ENCODE measurements around the gene AIP.

- TF ChIP-seq POLR2A (IDR thresholded peaks at IDR 0.05; ENCODE audit: low read depth, low read length) (no peak), PAX5 (IDR thresholded peaks at IDR 0.05; ENCODE audit: insufficient read depth, low read length, severe bottlenecking) (no peak), POLR2AphosphoS5 (IDR thresholded peaks at IDR 0.05; ENCODE audit: low read depth, low read length) (no peak), TAF1 (IDR thresholded peaks at IDR 0.05; ENCODE audit: low read depth, low read length) (no peak)
Measured at GRCh38 chr11:67502328-67502979, 19.6 kb downstream of the AIP start.
